H9 (cell line): ENCODE measurements around the gene LDLRAD4. TPM values are rescaled to one million over a fixed set of nuclear protein-coding genes. Genes with fewer than 3 reads are reported as not detected.

Source experiments
- DNase-seq: peaks from one replicate; pipeline ENCODE4 v3.0.0-alpha.2; 2017
- H2AFZ ChIP-seq: one replicate; pipeline ENCODE4 v1.6.1; 2013; ENCODE audit warnings: mild to moderate bottlenecking, low read length, control low read depth, moderate library complexity
- H2AK5ac ChIP-seq: 2 replicates; pipeline ENCODE4 v1.6.1; 2013; ENCODE audit warnings: low read length, control low read depth, mixed read lengths; ENCODE audit not compliant: insufficient read length
- H2BK120ac ChIP-seq: one replicate; pipeline ENCODE4 v1.6.1; 2013; ENCODE audit warnings: low read depth, mild to moderate bottlenecking, low read length, control low read depth, inconsistent platforms; ENCODE audit not compliant: poor library complexity, severe bottlenecking
- H2BK12ac ChIP-seq: 2 replicates; pipeline ENCODE4 v1.6.1; 2013; ENCODE audit warnings: low read length, control low read depth, mixed read lengths, low read depth; ENCODE audit not compliant: insufficient read length
- H2BK15ac ChIP-seq: 2 replicates; pipeline ENCODE4 v1.6.1; 2013; ENCODE audit warnings: low read depth, low read length, control low read depth
- H2BK20ac ChIP-seq: one replicate; pipeline ENCODE4 v1.6.1; 2013; ENCODE audit warnings: low read depth, mild to moderate bottlenecking, low read length, control low read depth, inconsistent platforms; ENCODE audit not compliant: poor library complexity, severe bottlenecking
- H2BK5ac ChIP-seq: 2 replicates; pipeline ENCODE4 v1.6.1; 2013; ENCODE audit warnings: low read length, control low read depth, mixed read lengths; ENCODE audit not compliant: insufficient read length
- H3K14ac ChIP-seq: 2 replicates; pipeline ENCODE4 v1.6.1; 2013; ENCODE audit warnings: low read length, control low read depth; ENCODE audit not compliant: insufficient read depth
- H3K18ac ChIP-seq: 2 replicates; pipeline ENCODE4 v1.6.1; 2013; ENCODE audit warnings: low read depth, mild to moderate bottlenecking, mixed read lengths, low read length, control low read depth; ENCODE audit not compliant: insufficient read length
- H3K23ac ChIP-seq: 2 replicates; pipeline ENCODE4 v1.6.1; 2013; ENCODE audit warnings: low read length, control low read depth, mixed read lengths, low read depth; ENCODE audit not compliant: insufficient read length
- H3K23me2 ChIP-seq: 2 replicates; pipeline ENCODE4 v1.6.1; 2013; ENCODE audit warnings: low read depth, mild to moderate bottlenecking, mixed read lengths, low read length, control low read depth; ENCODE audit not compliant: insufficient read length, poor library complexity, severe bottlenecking
- H3K27ac ChIP-seq: 2 replicates; pipeline ENCODE4 v1.5.1; 2013; ENCODE audit warnings: low read length, control low read depth, mixed read lengths, low read depth; ENCODE audit not compliant: insufficient read length
- H3K27me3 ChIP-seq: 2 replicates; pipeline ENCODE4 v1.6.1; 2013; ENCODE audit warnings: low read length, control low read depth, inconsistent platforms; ENCODE audit not compliant: insufficient read depth
- H3K4ac ChIP-seq: 2 replicates; pipeline ENCODE4 v1.6.1; 2013; ENCODE audit warnings: low read depth, mild to moderate bottlenecking, control low read depth, inconsistent platforms, low read length, moderate library complexity
- H3K4me1 ChIP-seq: 2 replicates; pipeline ENCODE4 v1.6.1; 2013; ENCODE audit warnings: low read length, control low read depth, inconsistent platforms; ENCODE audit not compliant: insufficient read depth
- H3K4me2 ChIP-seq: 2 replicates; pipeline ENCODE4 v1.6.1; 2013; ENCODE audit warnings: low read length, control low read depth, mixed read lengths; ENCODE audit not compliant: insufficient read length, insufficient read depth
- H3K56ac ChIP-seq: 2 replicates; pipeline ENCODE4 v1.6.1; 2013; ENCODE audit warnings: low read depth, mild to moderate bottlenecking, mixed read lengths, low read length, control low read depth; ENCODE audit not compliant: insufficient read length
- H3K79me1 ChIP-seq: 2 replicates; pipeline ENCODE4 v1.6.1; 2013; ENCODE audit warnings: low read depth, mild to moderate bottlenecking, moderate library complexity, low read length, control low read depth, inconsistent platforms; ENCODE audit not compliant: insufficient read depth, poor library complexity, severe bottlenecking
- H3K79me2 ChIP-seq: 2 replicates; pipeline ENCODE4 v1.6.1; 2013; ENCODE audit warnings: low read length, control low read depth, inconsistent platforms; ENCODE audit not compliant: insufficient read depth
- H3K9ac ChIP-seq: 2 replicates; pipeline ENCODE4 v1.6.1; 2013; ENCODE audit warnings: low read length, control low read depth, mixed read lengths; ENCODE audit not compliant: insufficient read length; ENCODE audit errors: extremely low read depth
- H3K9me3 ChIP-seq: one replicate; pipeline ENCODE4 v1.6.1; 2013; ENCODE audit warnings: low read depth, low read length, inconsistent platforms; ENCODE audit not compliant: control insufficient read depth
- H3T11ph ChIP-seq: one replicate; pipeline ENCODE4 v1.6.1; 2013; ENCODE audit warnings: mild to moderate bottlenecking, low read length, control low read depth, inconsistent platforms
- H4K20me1 ChIP-seq: one replicate; pipeline ENCODE4 v1.6.1; 2013; ENCODE audit not compliant: control insufficient read depth, insufficient read length, insufficient read depth
- H4K5ac ChIP-seq: 2 replicates; pipeline ENCODE4 v1.6.1; 2013; ENCODE audit warnings: low read depth, mild to moderate bottlenecking, mixed read lengths, low read length, control low read depth; ENCODE audit not compliant: insufficient read length
- H4K8ac ChIP-seq: replicated peaks from 2 replicates; pipeline ENCODE4 v1.6.1; 2013; ENCODE audit warnings: low read length, control low read depth, mixed read lengths, low read depth; ENCODE audit not compliant: insufficient read length
- H4K91ac ChIP-seq: 2 replicates; pipeline ENCODE4 v1.6.1; 2013; ENCODE audit warnings: low read depth, mild to moderate bottlenecking, moderate library complexity, mixed read lengths, low read length, control low read depth; ENCODE audit not compliant: insufficient read length
- H3K27ac Mint-ChIP-seq, 3 experiments: 2 replicates in 2 of 3; 3 replicates in 1 of 3; pipeline ENCODE4 v1.8.0; 2020 to 2021; ENCODE audit warnings: mixed read lengths in 3 of 3, mild to moderate bottlenecking in 1 of 3, moderate library complexity in 1 of 3
- H3K27me3 Mint-ChIP-seq: 2 replicates; pipeline ENCODE4 v1.8.0; 2021; ENCODE audit warnings: low read depth, mild to moderate bottlenecking, moderate library complexity, mixed read lengths
- H3K36me3 Mint-ChIP-seq, 3 experiments: 2 replicates in 2 of 3; 3 replicates in 1 of 3; pipeline ENCODE4 v1.8.0; 2020 to 2021; ENCODE audit warnings: low read depth in 3 of 3, mixed read lengths in 3 of 3; ENCODE audit not compliant: insufficient read depth in 1 of 3
- H3K4me1 Mint-ChIP-seq, 2 experiments: 2 replicates each; pipeline ENCODE4 v1.8.0; 2020; ENCODE audit warnings: mixed read lengths in 2 of 2
- H3K4me3 Mint-ChIP-seq, 2 experiments: 2 replicates in 1 of 2; 3 replicates in 1 of 2; pipeline ENCODE4 v1.8.0; 2020 to 2021; ENCODE audit warnings: mild to moderate bottlenecking in 2 of 2, mixed read lengths in 2 of 2, moderate library complexity in 1 of 2
- H3K9me3 Mint-ChIP-seq, 2 experiments: 2 replicates in 1 of 2; 3 replicates in 1 of 2; pipeline ENCODE4 v1.8.0; 2020; ENCODE audit warnings: mild to moderate bottlenecking in 2 of 2, mixed read lengths in 2 of 2, moderate library complexity in 1 of 2
- WGBS: extraction: QIAGEN DNeasy Blood & Tissue Kit; methylation state at CpG from one replicate; pipeline ENCODE4 v1.1.7; 2013; ENCODE audit warnings: missing lambda C conversion rate, low lambda C conversion rate, mixed read lengths; ENCODE audit not compliant: insufficient read length; ENCODE audit errors: extremely low coverage; 5-methylcytosine and 5-hydroxymethylcytosine counted together
- total RNA-seq: library from RNA; stranded (reverse); gene quantifications from 2 replicates; pipeline ENCODE4 v1.2.1, GENCODE V29; 2021
- TF ChIP-seq, protein P1 (sequence below): fragments of 200-600 bp; sonication (generic); conservative IDR thresholded peaks from 3 replicates; pipeline ENCODE4 v1.8.0; 2021; ENCODE audit warnings: antibody characterized with exemption, mild to moderate bottlenecking

The LDLRAD4 gene
- total RNA-seq, 1 experiment from 2014 or later, result 3.9 TPM

- no peak overlapping the region for H3K9ac ChIP-seq
- no peak overlapping the region for H4K5ac ChIP-seq
- H3K27me3 Mint-ChIP-seq, result peaks cover 8% of the 10 kb centered on the region
- no peak overlapping the region for H2BK20ac ChIP-seq
- H3K79me2 ChIP-seq, result no peaks in the 10 kb centered on the region
- H3K23ac ChIP-seq, result no peak overlapping the region
- H2BK12ac ChIP-seq, result no peak overlapping the region
- no peak overlapping the region for H2AK5ac ChIP-seq
- no peak overlapping the region for H2BK120ac ChIP-seq
- no peaks in the 10 kb centered on the region for H3K79me1 ChIP-seq
- H3K4me1 ChIP-seq, result 0 out of 2 replicates have a peak, but pooled peaks cover 3% of the 10 kb centered on the region
- H3K9me3 Mint-ChIP-seq, result peaks cover 11 to 12% of the 10 kb centered on the region in 2 experiments; a peak in 3 of 5 replicates
- no peak for DNase-seq
- no peak overlapping the region for H3K14ac ChIP-seq
- no peaks in the 10 kb centered on the region for H3K27me3 ChIP-seq
- H2BK5ac ChIP-seq, result no peak overlapping the region
- no peak overlapping the region for H2AFZ ChIP-seq
- no peak overlapping the region for H3K27ac ChIP-seq
- H3K27ac Mint-ChIP-seq, result peak overlapping the region in 1 of 3 experiments; percentile 17; a peak in 1 of 7 replicates
- no peak overlapping the region for H3K4me2 ChIP-seq
- peaks cover 0 to 3% (median 0%) of the 10 kb centered on the region in 3 experiments; a peak in 1 of 7 replicates for H3K36me3 Mint-ChIP-seq
- H3K4ac ChIP-seq, result no peak overlapping the region
- H4K8ac ChIP-seq, result no peak overlapping the region
- H3K56ac ChIP-seq, result no peak overlapping the region
- no peaks in the 10 kb centered on the region for H3K9me3 ChIP-seq
- TF ChIP-seq, protein P1, sequence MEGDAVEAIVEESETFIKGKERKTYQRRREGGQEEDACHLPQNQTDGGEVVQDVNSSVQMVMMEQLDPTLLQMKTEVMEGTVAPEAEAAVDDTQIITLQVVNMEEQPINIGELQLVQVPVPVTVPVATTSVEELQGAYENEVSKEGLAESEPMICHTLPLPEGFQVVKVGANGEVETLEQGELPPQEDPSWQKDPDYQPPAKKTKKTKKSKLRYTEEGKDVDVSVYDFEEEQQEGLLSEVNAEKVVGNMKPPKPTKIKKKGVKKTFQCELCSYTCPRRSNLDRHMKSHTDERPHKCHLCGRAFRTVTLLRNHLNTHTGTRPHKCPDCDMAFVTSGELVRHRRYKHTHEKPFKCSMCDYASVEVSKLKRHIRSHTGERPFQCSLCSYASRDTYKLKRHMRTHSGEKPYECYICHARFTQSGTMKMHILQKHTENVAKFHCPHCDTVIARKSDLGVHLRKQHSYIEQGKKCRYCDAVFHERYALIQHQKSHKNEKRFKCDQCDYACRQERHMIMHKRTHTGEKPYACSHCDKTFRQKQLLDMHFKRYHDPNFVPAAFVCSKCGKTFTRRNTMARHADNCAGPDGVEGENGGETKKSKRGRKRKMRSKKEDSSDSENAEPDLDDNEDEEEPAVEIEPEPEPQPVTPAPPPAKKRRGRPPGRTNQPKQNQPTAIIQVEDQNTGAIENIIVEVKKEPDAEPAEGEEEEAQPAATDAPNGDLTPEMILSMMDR, result no peak
- H2BK15ac ChIP-seq, result no peak overlapping the region; the same call in 1 of the 2 replicates
- H3K23me2 ChIP-seq, result no peaks in the 10 kb centered on the region
- H3T11ph ChIP-seq, result no peak overlapping the region
- no CpG with 5 or more reads among the region's 13 CpGs for WGBS
- no peak overlapping the region for H3K4me3 Mint-ChIP-seq
- no peak overlapping the region for H3K18ac ChIP-seq
- peaks cover 21 to 24% of the 10 kb centered on the region in 2 experiments for H3K4me1 Mint-ChIP-seq
- no peaks in the 10 kb centered on the region for H4K20me1 ChIP-seq
- H4K91ac ChIP-seq, result no peak overlapping the region
These were observed 41.7 kb upstream of the LDLRAD4 start for GRCh38 chr18:13176847-13177246.
